Activated T-cell treated with anti-CD3 and anti-CD28 coated beads, Interleukin-2, amount 50 U/mL, for 72 hours (primary cell): Measurements from ENCODE around the gene AXIN1. TPM values are rescaled to one million over a fixed set of nuclear protein-coding genes. Genes with fewer than 3 reads are reported as not detected.
A peak's percentile ranks its signal among the peaks of the same experiment; 100 is the strongest.

ENCODE experiments used
- ATAC-seq, 2 donors: fragments of 150-1000 bp; cut with Tn5 transposase; replicated peaks in 1 of 2; 2 replicates each; pipeline ENCODE4 v1.10.0; 2021; ENCODE audit warnings: moderate library complexity in 2 of 2, mild to moderate bottlenecking in 1 of 2
- DNase-seq, 2 donors: peaks; one replicate each; pipeline ENCODE4 v3.0.0; 2021 to 2022; ENCODE audit warnings: mixed read lengths in 1 of 2
- H3K27ac Mint-ChIP-seq: one replicate; pipeline ENCODE4 v1.8.0; 2022; ENCODE audit warnings: mild to moderate bottlenecking, moderate library complexity, mixed read lengths
- H3K27me3 Mint-ChIP-seq: one replicate; pipeline ENCODE4 v1.8.0; 2022; ENCODE audit warnings: low read depth, mixed read lengths
- H3K36me3 Mint-ChIP-seq, 2 donors: one replicate each; pipeline ENCODE4 v1.8.0; 2022; ENCODE audit warnings: mixed read lengths in 2 of 2, mild to moderate bottlenecking in 1 of 2; ENCODE audit not compliant: insufficient read depth in 2 of 2
- H3K4me1 Mint-ChIP-seq: one replicate; pipeline ENCODE4 v1.8.0; 2022; ENCODE audit warnings: low read depth, mixed read lengths
- H3K4me3 Mint-ChIP-seq, 2 donors: one replicate each; pipeline ENCODE4 v1.8.0; 2022; ENCODE audit warnings: mild to moderate bottlenecking in 2 of 2, mixed read lengths in 2 of 2, moderate library complexity in 2 of 2
- H3K9me3 Mint-ChIP-seq, 2 donors: one replicate each; pipeline ENCODE4 v1.8.0; 2022; ENCODE audit warnings: mixed read lengths in 2 of 2
- total RNA-seq, 2 donors: library from RNA; stranded (reverse); gene quantifications; one replicate each; pipeline ENCODE4 v1.2.3, GENCODE V29; 2022

Gene AXIN1
- total RNA-seq = 10 to 100 TPM; 28.8 to 29.4 TPM

DNA sequence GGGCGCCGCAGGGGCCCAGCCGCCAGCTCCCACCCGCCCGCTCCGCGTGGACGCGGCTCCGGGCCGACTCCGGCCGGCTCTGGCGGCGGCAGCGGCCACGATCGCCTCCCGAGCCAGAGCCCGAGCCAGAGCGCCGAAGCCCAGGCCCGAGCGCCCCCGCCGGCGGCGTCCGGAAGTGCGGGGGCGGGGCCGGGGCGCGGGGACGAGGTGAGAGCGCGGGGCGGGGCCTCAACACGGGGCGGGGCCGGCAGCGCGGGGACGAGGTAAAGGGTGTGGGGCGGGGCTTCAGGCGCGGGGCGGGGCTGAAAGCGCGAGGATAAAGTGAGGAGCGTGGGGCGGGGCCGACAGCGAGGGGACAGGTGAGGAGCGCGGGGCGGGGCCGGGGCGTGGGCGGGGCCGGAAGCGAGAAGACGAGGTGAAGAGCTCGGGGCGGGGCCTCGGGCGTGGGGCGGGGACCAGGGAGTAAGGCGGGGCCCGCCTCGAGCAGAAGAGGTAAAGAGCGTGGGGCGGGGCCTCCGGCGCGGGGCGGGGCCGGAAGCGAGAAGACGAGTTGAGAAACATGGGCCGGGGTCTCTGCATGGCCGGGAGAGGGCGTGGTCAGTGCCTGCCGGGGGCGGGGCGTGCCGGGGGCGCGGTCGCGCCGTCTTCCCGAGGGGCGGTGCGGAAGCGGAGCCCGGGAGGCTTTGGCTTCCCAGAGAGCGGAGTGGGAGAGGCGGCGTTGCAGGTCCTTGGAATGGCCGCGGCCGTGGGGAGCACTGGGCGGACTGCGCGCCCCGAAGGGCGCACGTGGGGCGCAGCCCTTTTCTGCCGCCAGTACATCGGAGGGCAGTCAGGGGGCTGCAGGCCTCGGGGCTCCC is at the start of gene AXIN1:
AXIN1 (minus strand) TSS at position 177 of the 857 bp plus-strand sequence. CDS start 5,698 bp downstream, outside the sequence.
- Mint-ChIP-seq H3K4me1 (peaks cover 50% of the 10 kb centered on the region), H3K27ac (peak within 1 kb of the TSS; percentile 91), H3K36me3 (peaks cover 0 to 3% of the 10 kb centered on the region in 2 donors), H3K27me3 (no peaks in the 10 kb centered on the region), H3K4me3 (peak within 1 kb of the TSS; percentile 83 to 89), H3K9me3 (no peaks in the 10 kb centered on the region)
- peak; percentile 83 to 86 for ATAC-seq
- DNase-seq = peak; percentile 100

DNA sequence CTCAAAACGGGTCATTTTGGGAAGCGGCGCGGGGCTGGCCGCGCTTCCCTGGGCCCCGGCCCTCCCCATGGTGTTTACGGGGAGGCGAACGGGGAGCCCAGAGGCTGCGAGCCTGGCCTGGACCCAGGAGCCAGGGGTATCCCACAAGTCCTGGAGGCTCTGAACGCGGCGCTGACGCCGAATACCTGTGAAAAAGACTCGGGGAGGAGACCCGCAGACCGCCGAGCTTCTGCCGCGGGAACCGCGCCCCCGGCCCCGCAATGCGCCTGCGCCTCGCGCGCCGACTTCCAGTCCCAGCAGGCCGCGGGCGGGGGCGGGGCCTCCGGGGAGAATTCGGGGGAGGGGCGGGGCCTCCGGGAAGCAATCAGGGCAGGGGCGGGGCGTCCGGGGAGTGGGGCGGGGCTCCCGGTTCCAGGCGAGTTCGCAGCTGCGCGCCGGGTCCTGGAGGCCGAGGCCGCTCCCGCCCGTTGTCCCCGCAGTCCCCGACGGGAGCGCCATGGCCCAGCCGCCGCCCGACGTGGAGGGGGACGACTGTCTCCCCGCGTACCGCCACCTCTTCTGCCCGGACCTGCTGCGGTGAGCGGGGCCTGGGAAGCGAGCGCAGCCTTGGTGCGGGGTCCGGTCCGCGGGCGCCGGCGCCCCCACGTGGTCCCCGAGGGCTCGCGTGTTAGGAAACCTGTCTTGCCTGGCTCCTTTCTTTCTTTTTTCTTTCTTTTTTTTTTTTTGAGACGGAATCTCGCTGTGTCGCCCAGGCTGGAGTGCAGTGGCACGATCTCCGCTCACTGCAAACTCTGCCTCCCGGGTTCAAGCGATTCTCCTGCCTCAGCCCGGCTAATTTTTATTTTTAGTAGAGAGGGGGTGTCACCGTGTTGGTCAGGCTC is 49.2 kb upstream of the AXIN1 start, which contains the start of gene DECR2:
DECR2 (plus strand) TSS at position 418 of the 881 bp plus-strand sequence; CDS start at position 497, 79 bp downstream.
- peak; percentile 95 to 97 for DNase-seq
- Mint-ChIP-seq H3K36me3 (no peaks in the 10 kb centered on the region), H3K4me1 (peaks cover 19% of the 10 kb centered on the region), H3K9me3 (no peaks in the 10 kb centered on the region), H3K27ac (peak within 1 kb of the TSS; percentile 91), H3K27me3 (no peaks in the 10 kb centered on the region), H3K4me3 (peak within 1 kb of the TSS; percentile 90 to 95)
- ATAC-seq = peak; percentile 85 to 89

- Mint-ChIP-seq H3K4me3 (peak overlapping the region; percentile 90 to 95), H3K9me3 (no peaks in the 10 kb centered on the region), H3K27ac (no peak overlapping the region), H3K4me1 (peaks cover 28% of the 10 kb centered on the region), H3K36me3 (no peaks in the 10 kb centered on the region), H3K27me3 (no peaks in the 10 kb centered on the region)
- no peak for DNase-seq
- no peak for ATAC-seq
Measured at GRCh38 chr16:400061-400591, 47.6 kb upstream of the AXIN1 start.

DNA sequence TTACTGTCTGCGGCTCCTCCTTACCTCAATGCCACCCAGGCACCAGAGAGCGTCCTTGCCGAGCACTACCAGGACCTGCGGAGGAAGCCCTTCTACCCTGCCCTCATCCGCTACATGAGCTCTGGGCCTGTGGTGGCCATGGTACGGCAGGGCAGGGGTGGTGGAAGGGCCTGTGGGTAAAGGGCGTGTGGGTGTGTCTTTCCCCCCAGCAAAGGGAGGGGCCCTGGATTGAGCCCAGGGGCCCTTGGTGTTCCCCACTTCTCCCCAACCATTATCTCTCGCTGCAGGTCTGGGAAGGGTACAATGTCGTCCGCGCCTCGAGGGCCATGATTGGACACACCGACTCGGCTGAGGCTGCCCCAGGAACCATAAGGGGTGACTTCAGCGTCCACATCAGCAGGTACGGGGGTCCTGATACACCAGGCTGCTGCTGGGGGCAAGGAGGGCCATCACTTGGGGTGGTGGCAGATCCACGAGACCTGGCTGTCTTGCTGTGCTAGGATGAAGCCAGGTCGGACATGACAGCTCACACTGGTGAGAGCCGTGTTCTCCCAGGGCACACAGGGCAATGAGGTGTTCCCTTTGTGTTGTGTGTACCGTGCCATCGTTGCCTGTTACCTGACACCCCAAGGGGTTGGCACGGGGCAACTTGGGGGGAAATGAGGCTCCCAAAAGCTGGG is 47.0 kb upstream of the AXIN1 start:
- DNase-seq (no peak), ATAC-seq (no peak)
- H3K27me3 Mint-ChIP-seq = no peaks in the 10 kb centered on the region
- no peaks in the 10 kb centered on the region for H3K9me3 Mint-ChIP-seq
- H3K27ac Mint-ChIP-seq = no peak overlapping the region
- H3K4me1 Mint-ChIP-seq = peaks cover 28% of the 10 kb centered on the region
- peak overlapping the region in 1 of 2 donors; percentile 90 for H3K4me3 Mint-ChIP-seq
- no peaks in the 10 kb centered on the region for H3K36me3 Mint-ChIP-seq

DNA sequence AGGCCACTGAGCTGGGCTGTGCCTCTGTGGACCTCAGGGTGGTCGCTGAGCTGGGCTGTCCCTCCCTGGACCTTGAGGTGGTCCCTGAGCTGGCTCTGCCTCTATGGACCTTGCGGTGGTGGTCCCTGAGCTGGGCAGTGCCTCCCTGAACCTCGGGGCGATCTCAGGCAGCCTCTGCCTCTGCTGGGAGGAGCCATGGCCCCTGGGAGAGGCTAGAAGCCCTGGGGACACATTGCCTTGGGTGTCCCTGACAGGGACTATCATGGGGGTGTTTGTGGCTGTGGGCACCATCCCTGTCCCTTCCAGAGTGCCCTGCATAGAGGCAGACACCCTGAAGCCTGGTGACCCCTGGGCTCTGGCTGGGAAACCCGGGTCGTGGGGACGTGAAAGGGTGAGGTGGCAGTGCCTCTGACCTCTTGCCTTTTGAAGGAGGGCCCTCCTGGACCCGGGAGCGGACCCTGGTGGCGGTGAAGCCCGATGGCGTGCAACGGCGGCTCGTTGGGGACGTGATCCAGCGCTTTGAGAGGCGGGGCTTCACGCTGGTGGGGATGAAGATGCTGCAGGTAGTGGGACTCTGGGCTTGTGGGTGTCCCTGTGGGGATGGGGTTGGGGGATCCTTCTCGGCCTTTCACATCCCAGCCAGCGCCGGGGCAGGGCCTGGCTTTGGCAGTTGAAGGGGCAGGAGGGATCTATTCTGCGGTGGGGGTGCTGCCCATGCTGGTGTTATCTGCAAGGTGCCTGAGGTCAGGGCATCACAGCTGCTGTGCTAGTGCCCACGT is 46.2 kb upstream of the AXIN1 start:
- Mint-ChIP-seq H3K36me3 (no peaks in the 10 kb centered on the region), H3K27ac (no peak overlapping the region), H3K9me3 (no peaks in the 10 kb centered on the region), H3K4me1 (peaks cover 28% of the 10 kb centered on the region), H3K4me3 (peak overlapping the region; percentile 41 to 76), H3K27me3 (no peaks in the 10 kb centered on the region)
- no peak for ATAC-seq
- no peak for DNase-seq

- no peak overlapping the region for H3K27ac Mint-ChIP-seq
- H3K27me3 Mint-ChIP-seq = no peaks in the 10 kb centered on the region
- H3K9me3 Mint-ChIP-seq = no peaks in the 10 kb centered on the region
- ATAC-seq = no peak
- H3K4me3 Mint-ChIP-seq = peak overlapping the region; percentile 41 to 76
- H3K4me1 Mint-ChIP-seq = peaks cover 30% of the 10 kb centered on the region
- DNase-seq = peak; percentile 38 to 45
- no peaks in the 10 kb centered on the region for H3K36me3 Mint-ChIP-seq
Measured at GRCh38 chr16:397736-398332, 45.3 kb upstream of the AXIN1 start.

DNA sequence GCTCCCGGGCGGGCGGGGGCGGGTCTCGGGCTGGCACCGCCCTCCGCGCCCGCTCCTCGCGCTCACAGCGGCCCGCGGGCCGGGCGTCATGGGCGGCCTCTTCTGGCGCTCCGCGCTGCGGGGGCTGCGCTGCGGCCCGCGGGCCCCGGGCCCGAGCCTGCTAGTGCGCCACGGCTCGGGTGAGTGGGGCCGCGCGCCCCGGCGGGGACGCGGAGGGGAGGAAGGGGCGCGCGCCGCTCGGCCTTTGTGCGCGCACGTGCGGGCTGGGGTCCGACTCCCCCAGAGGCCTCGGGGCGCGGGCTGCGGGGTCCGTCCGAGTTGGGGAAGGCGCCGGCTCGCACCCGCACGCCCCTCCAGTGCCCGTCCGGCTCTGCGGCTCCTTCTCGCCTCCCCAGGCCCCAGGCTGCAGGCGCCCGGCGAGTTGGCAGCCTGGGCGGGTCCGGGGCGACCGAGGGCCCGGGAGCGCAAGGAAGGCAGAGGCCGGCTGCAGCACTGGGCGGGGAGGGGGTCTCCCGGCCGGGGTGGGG is 44.7 kb upstream of the AXIN1 start, which contains the start of gene NME4:
NME4 (plus strand) TSS at position 65 of the 527 bp plus-strand sequence; CDS start at position 89, 24 bp downstream.
- H3K4me1 Mint-ChIP-seq = peaks cover 30% of the 10 kb centered on the region
- no peaks in the 10 kb centered on the region for H3K36me3 Mint-ChIP-seq
- H3K4me3 Mint-ChIP-seq = peak within 1 kb of the TSS; percentile 82 to 87
- ATAC-seq (peak; percentile 14 to 31), DNase-seq (peak; percentile 51 to 53)
- H3K27ac Mint-ChIP-seq = peak within 1 kb of the TSS; percentile 80
- H3K9me3 Mint-ChIP-seq = no peaks in the 10 kb centered on the region
- no peaks in the 10 kb centered on the region for H3K27me3 Mint-ChIP-seq

GRCh38 chr16:396605-397004 is 44.1 kb upstream of the AXIN1 start:
- H3K27me3 Mint-ChIP-seq = no peaks in the 10 kb centered on the region
- peaks cover 34% of the 10 kb centered on the region for H3K4me1 Mint-ChIP-seq
- peak overlapping the region; percentile 80 for H3K27ac Mint-ChIP-seq
- H3K4me3 Mint-ChIP-seq = peak overlapping the region; percentile 82 to 87
- DNase-seq (no peak), ATAC-seq (no peak)
- no peaks in the 10 kb centered on the region for H3K36me3 Mint-ChIP-seq
- peaks cover 0 to 3% of the 10 kb centered on the region in 2 donors for H3K9me3 Mint-ChIP-seq

GRCh38 chr16:396199-396598 is 43.7 kb upstream of the AXIN1 start:
- H3K4me3 Mint-ChIP-seq = peak overlapping the region; percentile 82 to 87
- no peak overlapping the region for H3K27ac Mint-ChIP-seq
- DNase-seq (no peak), ATAC-seq (no peak)
- H3K4me1 Mint-ChIP-seq = peaks cover 34% of the 10 kb centered on the region
- peaks cover 0 to 3% of the 10 kb centered on the region in 2 donors for H3K9me3 Mint-ChIP-seq
- H3K27me3 Mint-ChIP-seq = no peaks in the 10 kb centered on the region
- H3K36me3 Mint-ChIP-seq = no peaks in the 10 kb centered on the region

GRCh38 chr16:392450-393030 is 40.0 kb upstream of the AXIN1 start:
- DNase-seq (peak; percentile 37 to 47), ATAC-seq (peak; percentile 20 to 55)
- no peaks in the 10 kb centered on the region for H3K36me3 Mint-ChIP-seq
- no peaks in the 10 kb centered on the region for H3K27me3 Mint-ChIP-seq
- H3K4me3 Mint-ChIP-seq = peak overlapping the region; percentile 32 to 56
- H3K27ac Mint-ChIP-seq = peak overlapping the region; percentile 65
- peaks cover 0 to 3% of the 10 kb centered on the region in 2 donors for H3K9me3 Mint-ChIP-seq
- peaks cover 25% of the 10 kb centered on the region for H3K4me1 Mint-ChIP-seq

DNA sequence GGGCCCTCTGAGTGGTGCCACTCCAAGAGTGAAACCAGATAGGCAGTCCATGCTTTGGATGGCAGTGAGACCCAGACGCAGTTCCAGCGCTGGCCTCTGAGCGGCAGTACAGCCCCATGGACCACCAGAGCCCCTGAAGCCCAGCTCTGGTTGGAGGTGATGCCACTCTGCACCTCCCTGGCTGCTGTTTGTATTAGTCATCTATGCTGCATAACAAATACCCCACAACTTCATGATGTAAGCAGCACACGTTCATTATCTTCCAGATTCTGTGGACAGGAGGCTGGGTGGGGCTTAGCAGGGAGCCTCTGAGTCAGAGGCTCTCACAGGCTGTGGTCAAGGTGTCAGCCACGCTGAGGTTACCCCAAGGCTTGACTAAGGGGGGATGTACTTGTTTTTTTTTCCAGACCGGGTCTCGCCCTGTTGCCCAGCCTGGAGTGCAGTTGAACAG is 39.4 kb upstream of the AXIN1 start:
- peaks cover 0 to 3% of the 10 kb centered on the region in 2 donors for H3K9me3 Mint-ChIP-seq
- no peaks in the 10 kb centered on the region for H3K36me3 Mint-ChIP-seq
- DNase-seq = peak; percentile 90 to 91
- H3K27ac Mint-ChIP-seq = peak overlapping the region; percentile 55
- peaks cover 25% of the 10 kb centered on the region for H3K4me1 Mint-ChIP-seq
- peak overlapping the region; percentile 32 to 56 for H3K4me3 Mint-ChIP-seq
- no peaks in the 10 kb centered on the region for H3K27me3 Mint-ChIP-seq
- peak; percentile 96 to 97 for ATAC-seq
